HepG2 (cell line): ENCODE results near the gene SEPTIN5. TPM values are rescaled to one million over a fixed set of nuclear protein-coding genes. Genes with fewer than 3 reads are reported as not detected.

Source experiments
- ATAC-seq: fragments of 200-7000 bp; cut with Tn5 transposase; 3 replicates; pipeline ENCODE4 v1.9.1; 2020; ENCODE audit warnings: mild to moderate bottlenecking, moderate library complexity
- BruUV-seq: library from RNA; stranded (reverse); fragments of 400-500 nt; replicated peaks from 2 replicates; lab custom pipeline; 2021; lab: Mats Ljungman, UMichigan
- CTCF ChIA-PET: fragments of 300-600 bp; formaldehyde crosslinking; extraction: SDS; loops from one replicate; lab custom pipeline; 2021; ENCODE audit warnings: low total read pairs, inconsistent platforms, low intra/inter-chr PET ratio; lab: Yijun Ruan, JAX
- POLR2A ChIA-PET: fragments of 350-600 bp; sonication (Branson Sonifier 250); formaldehyde crosslinking; loops from one replicate; lab custom pipeline; 2020; ENCODE audit warnings: antibody characterized with exemption, inconsistent platforms; lab: Yijun Ruan, JAX
- DNase-seq: peaks from one replicate; pipeline ENCODE4 v3.0.0-alpha.2; 2015; ENCODE audit warnings: low spot score
- FAIRE-seq: peaks from 3 replicates; lab custom pipeline; 2011; peaks lifted over from hg19 to GRCh38; lab: Jason Lieb, UNC
- H2AFZ ChIP-seq: one replicate; pipeline ENCODE4 v1.6.1; 2011; ENCODE audit warnings: low read length, inconsistent platforms
- H3K27ac ChIP-seq: fragments of 300-600 bp; 3 replicates; pipeline ENCODE4 v1.8.0; 2011; ENCODE audit warnings: mixed run types, mild to moderate bottlenecking, mixed read lengths, low read length, inconsistent platforms; ENCODE audit not compliant: insufficient read depth; ENCODE audit errors: extremely low read length
- H3K27me3 ChIP-seq, 2 experiments: fragments of 200-600 bp in 1 of 2; 2 replicates in 1 of 2; 3 replicates in 1 of 2; pipeline versions ENCODE4 v1.6.0 to v1.8.0; 2011; ENCODE audit warnings: low read length in 2 of 2, mild to moderate bottlenecking in 2 of 2, moderate library complexity in 2 of 2, inconsistent platforms in 1 of 2; ENCODE audit not compliant: insufficient read depth in 2 of 2, control insufficient read depth in 1 of 2
- H3K36me3 ChIP-seq, 2 experiments: fragments of 200-600 bp in 1 of 2; replicated peaks in 1 of 2; 2 replicates in 1 of 2; 3 replicates in 1 of 2; pipeline versions ENCODE4 v1.5.1 to v1.8.0; 2011; ENCODE audit warnings: low read length in 2 of 2, inconsistent platforms in 1 of 2; ENCODE audit not compliant: insufficient read depth in 2 of 2, control insufficient read depth in 1 of 2
- H3K4me1 ChIP-seq: 2 replicates; pipeline ENCODE4 v1.5.1; 2012; ENCODE audit warnings: low read length, inconsistent platforms; ENCODE audit not compliant: insufficient read depth
- H3K4me2 ChIP-seq: 2 replicates; pipeline ENCODE4 v1.6.0; 2011; ENCODE audit warnings: low read depth, low read length, inconsistent platforms
- H3K4me3 ChIP-seq, 3 experiments: fragments of 200-600 bp in 1 of 3; sonication (generic), shearing (Covaris generic) in 1 of 3; replicated peaks in 1 of 3; 2 replicates each; pipeline ENCODE4 v1.5.1; 2011 to 2016; ENCODE audit warnings: low read length in 3 of 3, inconsistent platforms in 2 of 3, low read depth in 2 of 3, mild to moderate bottlenecking in 2 of 3, control low read depth in 1 of 3, mixed read lengths in 1 of 3; ENCODE audit not compliant: insufficient read depth in 1 of 3
- H3K79me2 ChIP-seq: one replicate; pipeline ENCODE4 v1.6.1; 2011; ENCODE audit warnings: low read length, inconsistent platforms; ENCODE audit not compliant: insufficient read depth
- H3K9ac ChIP-seq: 2 replicates; pipeline ENCODE4 v1.6.0; 2011; ENCODE audit warnings: mild to moderate bottlenecking, low read depth, low read length, inconsistent platforms; ENCODE audit not compliant: insufficient read depth
- H3K9me3 ChIP-seq: 2 replicates; pipeline ENCODE4 v1.5.1; 2012; ENCODE audit warnings: mild to moderate bottlenecking, low read length
- H4K20me1 ChIP-seq: 2 replicates; pipeline ENCODE4 v1.6.0; 2011; ENCODE audit warnings: inconsistent platforms, mild to moderate bottlenecking, low read length, moderate library complexity; ENCODE audit not compliant: insufficient read depth
- ARHGAP35 ChIP-seq: sonication (generic); formaldehyde crosslinking; IDR thresholded peaks from 2 replicates; pipeline ENCODE4 v1.9.0; 2022; ENCODE audit warnings: mild to moderate bottlenecking, inconsistent platforms, moderate library complexity, missing genetic modification reagents, borderline replicate concordance
- CBX1 ChIP-seq: IDR thresholded peaks from one replicate; pipeline ENCODE4 v1.6.1; 2016; ENCODE audit warnings: antibody characterized with exemption, low read depth
- FLYWCH1 ChIP-seq: sonication (generic); formaldehyde crosslinking; IDR thresholded peaks from 2 replicates; pipeline ENCODE4 v1.8.1; 2023; ENCODE audit warnings: mild to moderate bottlenecking, missing genetic modification reagents
- GATAD2A ChIP-seq: IDR thresholded peaks from 2 replicates; pipeline ENCODE4 v1.6.1; 2016
- MAZ ChIP-seq, 2 experiments: sonication (generic) in 1 of 2; formaldehyde crosslinking in 1 of 2; IDR thresholded peaks; 2 replicates each; pipeline versions ENCODE4 v1.5.0 to v1.6.1; 2012 to 2020; ENCODE audit warnings: low read depth in 2 of 2, mild to moderate bottlenecking in 2 of 2, borderline replicate concordance in 1 of 2, improper control_type of control experiment in 1 of 2, low read length in 1 of 2, missing genetic modification reagents in 1 of 2, moderate library complexity in 1 of 2
- SP140L ChIP-seq: sonication (generic); formaldehyde crosslinking; IDR thresholded peaks from 2 replicates; pipeline ENCODE4 v1.4.0; 2020; ENCODE audit warnings: missing genetic modification reagents, borderline replicate concordance
- SRF ChIP-seq: IDR thresholded peaks from 2 replicates; pipeline ENCODE4 v1.6.1; 2011; ENCODE audit warnings: mild to moderate bottlenecking, low read depth, low read length, moderate library complexity
- TEF ChIP-seq: sonication (generic); formaldehyde crosslinking; IDR thresholded peaks from 2 replicates; pipeline ENCODE4 v1.5.0; 2020; ENCODE audit warnings: missing genetic modification reagents
- ZNF276 ChIP-seq: sonication (generic); formaldehyde crosslinking; IDR thresholded peaks from 2 replicates; pipeline ENCODE4 v1.4.0; 2020; ENCODE audit warnings: mild to moderate bottlenecking, low read depth, missing genetic modification reagents
- ZNF580 ChIP-seq: IDR thresholded peaks from 2 replicates; pipeline ENCODE4 v1.6.1; 2016; ENCODE audit warnings: low read depth, borderline replicate concordance
- ZNF713 ChIP-seq: sonication (generic); formaldehyde crosslinking; IDR thresholded peaks from 2 replicates; pipeline ENCODE4 v1.4.0; 2020; ENCODE audit warnings: mild to moderate bottlenecking, missing genetic modification reagents
- WGBS: methylation state at CpG from one replicate; pipeline ENCODE4 v1.1.6; 2017; ENCODE audit warnings: low lambda C conversion rate; 5-methylcytosine and 5-hydroxymethylcytosine counted together
- in situ Hi-C: cut with HindIII; loops from 2 replicates; pipeline ENCODE4 v1.10.0; 2017; ENCODE audit warnings: low pct_unique_long_range_greater_than_20kb; ENCODE audit not compliant: extremely low pct_ligation_motif_present
- intact Hi-C: fragments of 100-400 bp; cut with micrococcal nuclease; formaldehyde crosslinking; loops from one replicate; pipeline ENCODE4 v1.10.0; 2022; ENCODE audit not compliant: unreplicated experiment
- polyA plus RNA-seq, 8 experiments: library from polyadenylated mRNA; depleted of rRNA in 3 of 8; stranded (reverse) in 7 of 8; unstranded in 1 of 8; fragments of >200 nt; fragmentation: Illumina TruSeq in 4 of 8; extraction: Trizol in 4 of 8; gene quantifications; 2 replicates each; pipeline versions ENCODE4 v1.2.1 to v1.2.3, GENCODE V29; 2011 to 2016; ENCODE audit warnings: low read depth in 4 of 8, missing spikeins in 1 of 8, mixed read lengths in 1 of 8; ENCODE audit not compliant: insufficient read depth in 1 of 8
- total RNA-seq, 5 experiments: library from RNA; depleted of rRNA; stranded (reverse); fragments of >200 nt; fragmentation: Illumina TruSeq; extraction: Trizol; gene quantifications; 2 replicates each; pipeline ENCODE4 v1.2.3, GENCODE V29; 2016; ENCODE audit warnings: low read depth in 1 of 5
- TF ChIP-seq, protein P1 (sequence below): sonication (generic); formaldehyde crosslinking; IDR thresholded peaks from 2 replicates; pipeline ENCODE4 v1.4.0; 2020; ENCODE audit warnings: missing genetic modification reagents, low read depth, mild to moderate bottlenecking, borderline replicate concordance

SEPTIN5 gene
- total and polyA plus RNA-seq, 2 of the 13 experiments (the other 11 are each of a cell fraction or from before 2014, with no cell fraction given), result 0.33 TPM; not detected in 1

DNA sequence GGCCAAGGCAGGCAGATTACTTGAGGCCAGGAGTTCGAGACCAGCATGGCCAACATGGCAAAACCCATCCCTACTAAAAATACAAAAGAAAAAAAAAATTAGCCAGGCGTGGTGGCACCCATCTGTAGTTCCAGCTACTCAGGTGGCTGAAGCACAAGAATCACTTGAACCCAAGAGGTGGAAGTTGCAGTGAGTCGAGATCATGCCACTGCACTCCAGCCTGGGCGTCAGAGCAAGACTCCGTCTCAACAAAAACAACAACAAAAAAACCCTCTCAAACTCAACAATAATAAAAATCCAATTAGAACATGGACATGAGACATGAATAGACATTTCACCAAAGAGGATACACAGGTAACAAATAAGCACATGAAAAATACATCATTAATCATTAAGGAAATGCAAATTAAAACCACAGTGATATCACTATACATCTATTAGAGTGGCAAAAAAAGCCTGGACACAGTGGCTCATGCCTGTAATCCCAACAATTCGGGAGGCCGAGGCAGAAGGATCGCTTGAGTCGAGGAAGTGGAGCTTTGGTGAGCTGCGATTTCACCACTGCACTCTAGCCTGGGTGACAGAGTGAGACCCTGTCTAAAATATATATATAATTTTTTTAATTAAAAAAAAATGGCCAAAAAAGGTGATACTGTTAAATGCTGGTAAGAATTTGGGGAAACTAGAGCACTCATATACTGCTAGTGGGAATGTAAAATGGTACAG is 12.7 kb upstream of the SEPTIN5 start:
- Histone ChIP-seq H3K9me3 (no peaks in the 10 kb centered on the region), H3K4me3 (no peak overlapping the region), H3K4me2 (no peak overlapping the region), H4K20me1 (no peaks in the 10 kb centered on the region), H3K4me1 (peaks cover 17% of the 10 kb centered on the region), H3K27me3 (peaks cover 3 to 27% of the 10 kb centered on the region in 2 experiments; a peak in 4 of 5 replicates), H3K79me2 (no peaks in the 10 kb centered on the region), H3K27ac (no peak overlapping the region), H3K9ac (no peak overlapping the region), H3K36me3 (no peaks in the 10 kb centered on the region), H2AFZ (no peak overlapping the region)
- ATAC-seq, result no peak
- BruUV-seq, result no TSS peak
- FAIRE-seq, result no peak
- ChIA-PET POLR2A (no interaction called here), CTCF (no interaction called here)
- in situ Hi-C loops (no loop called here), intact Hi-C loops (no loop called here)
- 48% methylated on average over 10 of the region's 10 CpGs for WGBS
- no peak for DNase-seq
- TF ChIP-seq ZNF276 (CRISPR knock-in tag), result no peak
- no peak for TF ChIP-seq ZNF580 (CRISPR knock-in tag)

GRCh38 chr22:19703869-19704268 is 10.4 kb upstream of the SEPTIN5 start:
- no peaks in the 10 kb centered on the region for H4K20me1 ChIP-seq
- no peaks in the 10 kb centered on the region for H3K79me2 ChIP-seq
- in situ Hi-C loops, result no loop called here
- no peaks in the 10 kb centered on the region for H3K9me3 ChIP-seq
- CTCF ChIA-PET, result no interaction called here
- no peak overlapping the region for H2AFZ ChIP-seq
- no peak overlapping the region for H3K4me3 ChIP-seq
- no peak overlapping the region; the same call in 1 of the 2 replicates for H3K9ac ChIP-seq
- BruUV-seq, result no TSS peak
- intact Hi-C loops, result no loop called here
- no peak for DNase-seq
- H3K4me1 ChIP-seq, result peaks cover 17% of the 10 kb centered on the region
- TF ChIP-seq, protein P1, sequence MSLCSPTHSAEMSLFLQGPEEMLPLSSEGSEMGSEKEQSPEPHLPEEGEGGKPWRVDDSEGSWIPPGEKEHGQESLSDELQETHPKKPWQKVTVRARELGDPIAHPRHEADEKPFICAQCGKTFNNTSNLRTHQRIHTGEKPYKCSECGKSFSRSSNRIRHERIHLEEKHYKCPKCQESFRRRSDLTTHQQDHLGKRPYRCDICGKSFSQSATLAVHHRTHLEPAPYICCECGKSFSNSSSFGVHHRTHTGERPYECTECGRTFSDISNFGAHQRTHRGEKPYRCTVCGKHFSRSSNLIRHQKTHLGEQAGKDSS, result no peak
- TF ChIP-seq FLYWCH1 (CRISPR knock-in tag), result no peak
- no peak for TF ChIP-seq ARHGAP35
- TF ChIP-seq GATAD2A (CRISPR knock-in tag), result no peak
- TF ChIP-seq MAZ (IDR thresholded peaks at IDR 0.05; ENCODE audit: borderline replicate concordance, low read depth, low read length), result no peak
- no peak for TF ChIP-seq MAZ (CRISPR knock-in tag; IDR thresholded peaks at IDR 0.05; ENCODE audit: low read depth)
- TF ChIP-seq SRF, result no peak
- no peak for TF ChIP-seq TEF (CRISPR knock-in tag)
- no peak for TF ChIP-seq CBX1
- TF ChIP-seq SP140L (CRISPR knock-in tag), result no peak
- TF ChIP-seq ZNF713 (CRISPR knock-in tag), result no peak
- H3K27me3 ChIP-seq, result peaks cover 7 to 50% of the 10 kb centered on the region in 2 experiments
- ATAC-seq, result peak; percentile 15; the same call in 2 of the 3 replicates
- peak overlapping the region; percentile 40; the same call in 1 of the 2 replicates for H3K4me2 ChIP-seq
- WGBS, result 92% methylated on average over 2 of the region's 9 CpGs
- no peak for FAIRE-seq
- H3K36me3 ChIP-seq, result no peaks in the 10 kb centered on the region
- POLR2A ChIA-PET, result no interaction called here
- no peak overlapping the region for H3K27ac ChIP-seq
